H9 (cell line): ENCODE measurements around the gene CTDSPL. TPM values are rescaled to one million over a fixed set of nuclear protein-coding genes. Genes with fewer than 3 reads are reported as not detected.

Experiments used
- DNase-seq: peaks from one replicate; pipeline ENCODE4 v3.0.0-alpha.2; 2017
- H2AFZ ChIP-seq: one replicate; pipeline ENCODE4 v1.6.1; 2013; ENCODE audit warnings: mild to moderate bottlenecking, low read length, control low read depth, moderate library complexity
- H2AK5ac ChIP-seq: 2 replicates; pipeline ENCODE4 v1.6.1; 2013; ENCODE audit warnings: low read length, control low read depth, mixed read lengths; ENCODE audit not compliant: insufficient read length
- H2BK120ac ChIP-seq: one replicate; pipeline ENCODE4 v1.6.1; 2013; ENCODE audit warnings: low read depth, mild to moderate bottlenecking, low read length, control low read depth, inconsistent platforms; ENCODE audit not compliant: poor library complexity, severe bottlenecking
- H2BK12ac ChIP-seq: 2 replicates; pipeline ENCODE4 v1.6.1; 2013; ENCODE audit warnings: low read length, control low read depth, mixed read lengths, low read depth; ENCODE audit not compliant: insufficient read length
- H2BK15ac ChIP-seq: 2 replicates; pipeline ENCODE4 v1.6.1; 2013; ENCODE audit warnings: low read depth, low read length, control low read depth
- H2BK20ac ChIP-seq: one replicate; pipeline ENCODE4 v1.6.1; 2013; ENCODE audit warnings: low read depth, mild to moderate bottlenecking, low read length, control low read depth, inconsistent platforms; ENCODE audit not compliant: poor library complexity, severe bottlenecking
- H2BK5ac ChIP-seq: 2 replicates; pipeline ENCODE4 v1.6.1; 2013; ENCODE audit warnings: low read length, control low read depth, mixed read lengths; ENCODE audit not compliant: insufficient read length
- H3K14ac ChIP-seq: 2 replicates; pipeline ENCODE4 v1.6.1; 2013; ENCODE audit warnings: low read length, control low read depth; ENCODE audit not compliant: insufficient read depth
- H3K18ac ChIP-seq: 2 replicates; pipeline ENCODE4 v1.6.1; 2013; ENCODE audit warnings: low read depth, mild to moderate bottlenecking, mixed read lengths, low read length, control low read depth; ENCODE audit not compliant: insufficient read length
- H3K23ac ChIP-seq: 2 replicates; pipeline ENCODE4 v1.6.1; 2013; ENCODE audit warnings: low read length, control low read depth, mixed read lengths, low read depth; ENCODE audit not compliant: insufficient read length
- H3K23me2 ChIP-seq: 2 replicates; pipeline ENCODE4 v1.6.1; 2013; ENCODE audit warnings: low read depth, mild to moderate bottlenecking, mixed read lengths, low read length, control low read depth; ENCODE audit not compliant: insufficient read length, poor library complexity, severe bottlenecking
- H3K27ac ChIP-seq: 2 replicates; pipeline ENCODE4 v1.5.1; 2013; ENCODE audit warnings: low read length, control low read depth, mixed read lengths, low read depth; ENCODE audit not compliant: insufficient read length
- H3K27me3 ChIP-seq: 2 replicates; pipeline ENCODE4 v1.6.1; 2013; ENCODE audit warnings: low read length, control low read depth, inconsistent platforms; ENCODE audit not compliant: insufficient read depth
- H3K4ac ChIP-seq: 2 replicates; pipeline ENCODE4 v1.6.1; 2013; ENCODE audit warnings: low read depth, mild to moderate bottlenecking, control low read depth, inconsistent platforms, low read length, moderate library complexity
- H3K4me1 ChIP-seq: 2 replicates; pipeline ENCODE4 v1.6.1; 2013; ENCODE audit warnings: low read length, control low read depth, inconsistent platforms; ENCODE audit not compliant: insufficient read depth
- H3K4me2 ChIP-seq: 2 replicates; pipeline ENCODE4 v1.6.1; 2013; ENCODE audit warnings: low read length, control low read depth, mixed read lengths; ENCODE audit not compliant: insufficient read length, insufficient read depth
- H3K56ac ChIP-seq: 2 replicates; pipeline ENCODE4 v1.6.1; 2013; ENCODE audit warnings: low read depth, mild to moderate bottlenecking, mixed read lengths, low read length, control low read depth; ENCODE audit not compliant: insufficient read length
- H3K79me1 ChIP-seq: 2 replicates; pipeline ENCODE4 v1.6.1; 2013; ENCODE audit warnings: low read depth, mild to moderate bottlenecking, moderate library complexity, low read length, control low read depth, inconsistent platforms; ENCODE audit not compliant: insufficient read depth, poor library complexity, severe bottlenecking
- H3K79me2 ChIP-seq: 2 replicates; pipeline ENCODE4 v1.6.1; 2013; ENCODE audit warnings: low read length, control low read depth, inconsistent platforms; ENCODE audit not compliant: insufficient read depth
- H3K9ac ChIP-seq: 2 replicates; pipeline ENCODE4 v1.6.1; 2013; ENCODE audit warnings: low read length, control low read depth, mixed read lengths; ENCODE audit not compliant: insufficient read length; ENCODE audit errors: extremely low read depth
- H3K9me3 ChIP-seq: one replicate; pipeline ENCODE4 v1.6.1; 2013; ENCODE audit warnings: low read depth, low read length, inconsistent platforms; ENCODE audit not compliant: control insufficient read depth
- H3T11ph ChIP-seq: one replicate; pipeline ENCODE4 v1.6.1; 2013; ENCODE audit warnings: mild to moderate bottlenecking, low read length, control low read depth, inconsistent platforms
- H4K20me1 ChIP-seq: one replicate; pipeline ENCODE4 v1.6.1; 2013; ENCODE audit not compliant: control insufficient read depth, insufficient read length, insufficient read depth
- H4K5ac ChIP-seq: 2 replicates; pipeline ENCODE4 v1.6.1; 2013; ENCODE audit warnings: low read depth, mild to moderate bottlenecking, mixed read lengths, low read length, control low read depth; ENCODE audit not compliant: insufficient read length
- H4K8ac ChIP-seq: replicated peaks from 2 replicates; pipeline ENCODE4 v1.6.1; 2013; ENCODE audit warnings: low read length, control low read depth, mixed read lengths, low read depth; ENCODE audit not compliant: insufficient read length
- H4K91ac ChIP-seq: 2 replicates; pipeline ENCODE4 v1.6.1; 2013; ENCODE audit warnings: low read depth, mild to moderate bottlenecking, moderate library complexity, mixed read lengths, low read length, control low read depth; ENCODE audit not compliant: insufficient read length
- H3K27ac Mint-ChIP-seq, 3 experiments: 2 replicates in 2 of 3; 3 replicates in 1 of 3; pipeline ENCODE4 v1.8.0; 2020 to 2021; ENCODE audit warnings: mixed read lengths in 3 of 3, mild to moderate bottlenecking in 1 of 3, moderate library complexity in 1 of 3
- H3K27me3 Mint-ChIP-seq: 2 replicates; pipeline ENCODE4 v1.8.0; 2021; ENCODE audit warnings: low read depth, mild to moderate bottlenecking, moderate library complexity, mixed read lengths
- H3K36me3 Mint-ChIP-seq, 3 experiments: 2 replicates in 2 of 3; 3 replicates in 1 of 3; pipeline ENCODE4 v1.8.0; 2020 to 2021; ENCODE audit warnings: low read depth in 3 of 3, mixed read lengths in 3 of 3; ENCODE audit not compliant: insufficient read depth in 1 of 3
- H3K4me1 Mint-ChIP-seq, 2 experiments: 2 replicates each; pipeline ENCODE4 v1.8.0; 2020; ENCODE audit warnings: mixed read lengths in 2 of 2
- H3K4me3 Mint-ChIP-seq, 2 experiments: 2 replicates in 1 of 2; 3 replicates in 1 of 2; pipeline ENCODE4 v1.8.0; 2020 to 2021; ENCODE audit warnings: mild to moderate bottlenecking in 2 of 2, mixed read lengths in 2 of 2, moderate library complexity in 1 of 2
- H3K9me3 Mint-ChIP-seq, 2 experiments: 2 replicates in 1 of 2; 3 replicates in 1 of 2; pipeline ENCODE4 v1.8.0; 2020; ENCODE audit warnings: mild to moderate bottlenecking in 2 of 2, mixed read lengths in 2 of 2, moderate library complexity in 1 of 2
- CTCF ChIP-seq: fragments of 200-600 bp; sonication (generic); conservative IDR thresholded peaks from 3 replicates; pipeline ENCODE4 v1.8.0; 2021; ENCODE audit warnings: antibody characterized with exemption, mild to moderate bottlenecking
- WGBS: extraction: QIAGEN DNeasy Blood & Tissue Kit; methylation state at CpG from one replicate; pipeline ENCODE4 v1.1.7; 2013; ENCODE audit warnings: missing lambda C conversion rate, low lambda C conversion rate, mixed read lengths; ENCODE audit not compliant: insufficient read length; ENCODE audit errors: extremely low coverage; 5-methylcytosine and 5-hydroxymethylcytosine counted together
- total RNA-seq: library from RNA; stranded (reverse); gene quantifications from 2 replicates; pipeline ENCODE4 v1.2.1, GENCODE V29; 2021

CTDSPL gene
- total RNA-seq, 1 experiment from 2014 or later = 20.8 TPM

DNA sequence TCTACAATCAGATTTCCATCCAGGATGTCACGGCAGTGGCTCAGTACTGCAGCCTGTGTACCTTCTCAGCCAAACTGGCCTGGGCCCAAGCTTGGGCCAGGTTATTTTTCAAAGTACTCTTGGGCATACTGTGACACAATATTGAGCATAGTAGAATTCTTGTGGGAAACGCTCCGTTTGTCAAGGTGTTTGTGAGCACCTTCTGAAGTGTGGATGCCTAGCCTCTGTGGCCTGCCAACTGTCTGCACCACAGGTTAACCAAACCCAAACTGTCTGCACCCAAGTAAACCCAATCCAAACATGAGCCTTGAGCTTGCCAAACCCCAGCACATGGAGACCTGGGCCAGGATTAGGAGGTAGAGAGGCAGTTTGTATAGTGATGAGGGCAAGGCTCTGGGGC is 25.4 kb downstream of the CTDSPL start:
- Histone ChIP-seq H2BK5ac (no peak overlapping the region), H4K20me1 (no peaks in the 10 kb centered on the region), H2BK120ac (no peak overlapping the region), H3K4me1 (no peaks in the 10 kb centered on the region; the same call in none of the 2 replicates), H2AFZ (no peak overlapping the region), H3K14ac (no peak overlapping the region), H3K56ac (no peak overlapping the region), H2BK12ac (no peak overlapping the region), H3K4me2 (no peak overlapping the region), H3K9me3 (no peaks in the 10 kb centered on the region), H3K18ac (no peak overlapping the region), H3K79me1 (no peaks in the 10 kb centered on the region), H3K23me2 (no peaks in the 10 kb centered on the region), H4K8ac (no peak overlapping the region), H3K27me3 (no peaks in the 10 kb centered on the region), H3K4ac (no peak overlapping the region), H4K5ac (no peak overlapping the region), H2BK20ac (no peak overlapping the region), H3K27ac (no peak overlapping the region), H3T11ph (no peak overlapping the region), H2AK5ac (no peak overlapping the region), H3K79me2 (no peaks in the 10 kb centered on the region; the same call in 1 of the 2 replicates), H2BK15ac (no peak overlapping the region), H3K23ac (no peak overlapping the region), H4K91ac (no peak overlapping the region), H3K9ac (no peak overlapping the region)
- Mint-ChIP-seq H3K27ac (no peak overlapping the region), H3K4me1 (peaks cover 7 to 10% of the 10 kb centered on the region in 2 experiments), H3K27me3 (no peaks in the 10 kb centered on the region), H3K9me3 (no peaks in the 10 kb centered on the region), H3K36me3 (no peaks in the 10 kb centered on the region), H3K4me3 (no peak overlapping the region)
- no CpG with 5 or more reads among the region's 3 CpGs for WGBS
- no peak for TF ChIP-seq CTCF
- DNase-seq = no peak
